HCT116 (cell line): ENCODE results near the gene SERPINI2. TPM values are rescaled to one million over a fixed set of nuclear protein-coding genes. Genes with fewer than 3 reads are reported as not detected.

Experiments used
- ATAC-seq: fragments of 200-7000 bp; cut with Tn5 transposase; 2 replicates; pipeline ENCODE4 v1.9.1; 2020; ENCODE audit warnings: mild to moderate bottlenecking, moderate library complexity
- BruUV-seq: library from RNA; stranded (reverse); fragments of 400-500 nt; replicated peaks from 2 replicates; lab custom pipeline; 2021; lab: Mats Ljungman, UMichigan
- CTCF ChIA-PET: fragments of 300-600 bp; sonication (Branson Sonifier 250); formaldehyde crosslinking; loops from one replicate; lab custom pipeline; 2021; ENCODE audit warnings: antibody characterized with exemption; lab: Charles Lee
- POLR2A ChIA-PET: fragments of 300-600, 350-600 bp; sonication (Branson Sonifier 250); formaldehyde crosslinking; loops from one replicate; lab custom pipeline; 2021; ENCODE audit warnings: antibody characterized with exemption; lab: Charles Lee
- RAD21 ChIA-PET, 2 experiments: fragments of 300-600 bp; sonication (Branson Sonifier 250); formaldehyde crosslinking; loops; one replicate each; lab custom pipeline; 2023; ENCODE audit warnings: low total read pairs in 2 of 2; ENCODE audit not compliant: uncharacterized antibody in 2 of 2, unreplicated experiment in 2 of 2, low non-redundant PET in 1 of 2; lab: Charles Lee
- DNase-seq: peaks from one replicate; pipeline ENCODE4 v3.0.0-alpha.2; 2010; ENCODE audit warnings: low read depth, low spot score
- H2AFZ ChIP-seq: fragments of 200-600 bp; shearing (Covaris generic), sonication (generic); 2 replicates; pipeline ENCODE4 v1.6.1; 2017; ENCODE audit warnings: low read depth, mixed run types, mixed read lengths, antibody characterized with exemption, low read length; ENCODE audit not compliant: poor library complexity, severe bottlenecking
- H3K27ac ChIP-seq: 2 replicates; pipeline ENCODE4 v1.5.1; 2012; ENCODE audit warnings: low read depth, low read length
- H3K27me3 ChIP-seq: fragments of 200-600 bp; sonication (generic); 2 replicates; pipeline ENCODE4 v1.6.1; 2016; ENCODE audit warnings: mixed run types, low read length, mixed read lengths; ENCODE audit not compliant: insufficient read depth
- H3K36me3 ChIP-seq, 2 experiments: fragments of 200-500 bp in 1 of 2; fragments of 200-600 bp in 1 of 2; sonication (Bioruptor generic) in 1 of 2; sonication (generic) in 1 of 2; 2 replicates each; pipeline versions ENCODE4 v1.5.1 to v1.6.1; 2014 to 2016; ENCODE audit warnings: low read length in 2 of 2, inconsistent platforms in 1 of 2, mixed read lengths in 1 of 2, mixed run types in 1 of 2; ENCODE audit not compliant: insufficient read depth in 2 of 2, control insufficient read depth in 1 of 2
- H3K4me1 ChIP-seq, 2 experiments: fragments of 200-600 bp in 1 of 2; sonication (generic) in 1 of 2; 2 replicates each; pipeline versions ENCODE4 v1.5.1 to v1.6.1; 2012 to 2017; ENCODE audit warnings: low read length in 2 of 2, inconsistent platforms in 1 of 2, mild to moderate bottlenecking in 1 of 2, mixed read lengths in 1 of 2, mixed run types in 1 of 2, moderate library complexity in 1 of 2; ENCODE audit not compliant: insufficient read depth in 2 of 2, control insufficient read depth in 1 of 2
- H3K4me2 ChIP-seq: fragments of 200-600 bp; sonication (generic); 2 replicates; pipeline ENCODE4 v1.6.1; 2017; ENCODE audit warnings: mixed run types, low read length, mixed read lengths
- H3K4me3 ChIP-seq, 2 experiments: fragments of 200-600 bp in 1 of 2; sonication (generic) in 1 of 2; replicated peaks in 1 of 2; 2 replicates each; pipeline ENCODE4 v1.5.1; 2011 to 2016; ENCODE audit warnings: low read length in 2 of 2, control low read depth in 1 of 2, low read depth in 1 of 2, mild to moderate bottlenecking in 1 of 2, mixed read lengths in 1 of 2, mixed run types in 1 of 2
- H3K79me2 ChIP-seq: fragments of 200-600 bp; sonication (generic); 2 replicates; pipeline ENCODE4 v1.6.1; 2017; ENCODE audit warnings: mild to moderate bottlenecking, mixed run types, low read length, moderate library complexity, mixed read lengths; ENCODE audit not compliant: insufficient read depth
- H3K9ac ChIP-seq: fragments of 200-600 bp; sonication (generic); 2 replicates; pipeline ENCODE4 v1.6.1; 2016; ENCODE audit warnings: low read length, mixed read lengths
- H3K9me2 ChIP-seq: fragments of 200-600 bp; sonication (generic), shearing (Covaris generic); 2 replicates; pipeline ENCODE4 v1.6.1; 2017; ENCODE audit warnings: mixed run types, mild to moderate bottlenecking, moderate library complexity; ENCODE audit not compliant: insufficient read depth
- H3K9me3 ChIP-seq, 2 experiments: fragments of 200-500 bp in 1 of 2; fragments of 200-600 bp in 1 of 2; sonication (Bioruptor generic) in 1 of 2; sonication (generic) in 1 of 2; 2 replicates each; pipeline ENCODE4 v1.6.1; 2014 to 2017; ENCODE audit warnings: low read length in 2 of 2, mixed read lengths in 2 of 2, inconsistent platforms in 1 of 2, low read depth in 1 of 2, mild to moderate bottlenecking in 1 of 2, mixed run types in 1 of 2, moderate library complexity in 1 of 2; ENCODE audit not compliant: control insufficient read depth in 1 of 2, insufficient read depth in 1 of 2
- H4K20me1 ChIP-seq: fragments of 200-600 bp; sonication (generic), shearing (Covaris generic); 2 replicates; pipeline ENCODE4 v1.6.1; 2017; ENCODE audit warnings: mixed run types, mild to moderate bottlenecking, moderate library complexity; ENCODE audit not compliant: insufficient read depth
- CEBPB ChIP-seq: IDR thresholded peaks from 2 replicates; pipeline ENCODE4 v1.6.1; 2012; ENCODE audit warnings: low read depth
- EGR1 ChIP-seq: IDR thresholded peaks from 2 replicates; pipeline ENCODE4 v1.6.1; 2012; ENCODE audit warnings: low read depth
- EZH2 ChIP-seq: fragments of 200-600 bp; sonication (generic); IDR thresholded peaks from 2 replicates; pipeline ENCODE4 v1.6.1; 2017; ENCODE audit warnings: antibody characterized with exemption, mixed run types
- POLR2A ChIP-seq: IDR thresholded peaks from 2 replicates; pipeline ENCODE4 v1.7.0; 2011; ENCODE audit warnings: borderline replicate concordance; ENCODE audit not compliant: insufficient read depth, insufficient read length; ENCODE audit errors: extremely low read depth
- POLR2AphosphoS5 ChIP-seq: IDR thresholded peaks from 2 replicates; pipeline ENCODE4 v1.6.1; 2011; ENCODE audit warnings: mild to moderate bottlenecking, low read depth, low read length, moderate library complexity
- RAD21 ChIP-seq: IDR thresholded peaks from 2 replicates; pipeline ENCODE4 v1.6.1; 2012; ENCODE audit warnings: low read depth, mild to moderate bottlenecking
- SIN3A ChIP-seq: IDR thresholded peaks from 2 replicates; pipeline ENCODE4 v1.6.1; 2012; ENCODE audit warnings: low read depth
- SP1 ChIP-seq: IDR thresholded peaks from 2 replicates; pipeline ENCODE4 v1.6.1; 2012; ENCODE audit warnings: low read depth
- SRF ChIP-seq: IDR thresholded peaks from 2 replicates; pipeline ENCODE4 v1.6.1; 2012; ENCODE audit warnings: low read depth
- ZFX ChIP-seq: fragments of 450-650 bp; IDR thresholded peaks from 2 replicates; pipeline ENCODE4 v1.6.1; 2017
- ZNF274 ChIP-seq: fragments of 200-500 bp; sonication (Bioruptor generic); IDR thresholded peaks from 2 replicates; pipeline ENCODE4 v1.6.1; 2014; ENCODE audit warnings: mild to moderate bottlenecking, low read depth, low read length, inconsistent platforms
- intact Hi-C: fragments of 100-400 bp; cut with micrococcal nuclease; formaldehyde crosslinking; loops from 2 replicates; pipeline ENCODE4 v1.10.0; 2022
- total RNA-seq: library from RNA; stranded (reverse); gene quantifications from one replicate; pipeline ENCODE4 v1.2.1, GENCODE V29; 2021; ENCODE audit not compliant: unreplicated experiment
- TF ChIP-seq, protein P1 (sequence below): IDR thresholded peaks from 2 replicates; pipeline ENCODE4 v1.6.1; 2012
- TF ChIP-seq, protein P2 (sequence below): IDR thresholded peaks from 2 replicates; pipeline ENCODE4 v1.6.1; 2011; ENCODE audit warnings: mild to moderate bottlenecking, low read length, moderate library complexity; ENCODE audit not compliant: insufficient replicate concordance; ENCODE audit errors: extremely low read depth
- TF ChIP-seq, protein P3 (sequence below): IDR thresholded peaks from 2 replicates; pipeline ENCODE4 v1.6.1; 2012; ENCODE audit warnings: low read depth
- TF ChIP-seq, protein P4 (sequence below): IDR thresholded peaks from 2 replicates; pipeline ENCODE4 v1.6.1; 2012

Gene SERPINI2
- total RNA-seq, 1 experiment from 2014 or later: 0.27 TPM

DNA sequence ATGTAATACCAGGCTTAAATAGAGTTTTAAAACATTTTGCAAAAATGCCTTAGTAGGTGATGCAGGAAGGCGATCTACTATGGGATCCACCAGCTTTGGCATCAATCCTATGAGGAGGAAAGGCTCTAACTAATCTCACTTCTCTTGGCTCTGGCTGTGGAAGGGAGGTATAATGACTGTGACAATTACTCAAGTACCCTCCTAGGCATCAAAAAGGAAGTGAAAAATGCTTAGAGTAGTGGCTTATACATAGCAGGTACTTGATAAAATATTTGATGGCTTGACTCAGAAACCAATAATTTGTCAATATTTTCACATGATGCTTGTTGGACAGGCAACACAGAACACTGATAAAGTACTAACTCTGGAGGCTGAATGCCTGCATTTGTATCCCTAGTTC, 34.1 kb upstream of the SERPINI2 start:
- ChIA-PET POLR2A (no interaction called here), CTCF (no interaction called here), RAD21 (no interaction called here)
- no peak overlapping the region for H3K27ac ChIP-seq
- H4K20me1 ChIP-seq: no peaks in the 10 kb centered on the region
- DNase-seq (no peak), ATAC-seq (no peak)
- H3K4me3 ChIP-seq: no peak overlapping the region
- intact Hi-C loops: no loop called here
- H3K9me3 ChIP-seq: no peaks in the 10 kb centered on the region
- no peaks in the 10 kb centered on the region for H3K27me3 ChIP-seq
- no peaks in the 10 kb centered on the region for H3K9me2 ChIP-seq
- no TSS peak for BruUV-seq
- no peaks in the 10 kb centered on the region for H3K79me2 ChIP-seq
- TF ChIP-seq, protein P1, sequence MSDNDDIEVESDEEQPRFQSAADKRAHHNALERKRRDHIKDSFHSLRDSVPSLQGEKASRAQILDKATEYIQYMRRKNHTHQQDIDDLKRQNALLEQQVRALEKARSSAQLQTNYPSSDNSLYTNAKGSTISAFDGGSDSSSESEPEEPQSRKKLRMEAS: no peak
- TF ChIP-seq RAD21 (no peak), CEBPB (no peak), EGR1 (no peak), EZH2 (no peak)
- no peak overlapping the region for H3K9ac ChIP-seq
- H3K4me2 ChIP-seq: no peak overlapping the region
- H3K36me3 ChIP-seq: no peaks in the 10 kb centered on the region
- no peaks in the 10 kb centered on the region for H3K4me1 ChIP-seq
- H2AFZ ChIP-seq: no peak overlapping the region

DNA sequence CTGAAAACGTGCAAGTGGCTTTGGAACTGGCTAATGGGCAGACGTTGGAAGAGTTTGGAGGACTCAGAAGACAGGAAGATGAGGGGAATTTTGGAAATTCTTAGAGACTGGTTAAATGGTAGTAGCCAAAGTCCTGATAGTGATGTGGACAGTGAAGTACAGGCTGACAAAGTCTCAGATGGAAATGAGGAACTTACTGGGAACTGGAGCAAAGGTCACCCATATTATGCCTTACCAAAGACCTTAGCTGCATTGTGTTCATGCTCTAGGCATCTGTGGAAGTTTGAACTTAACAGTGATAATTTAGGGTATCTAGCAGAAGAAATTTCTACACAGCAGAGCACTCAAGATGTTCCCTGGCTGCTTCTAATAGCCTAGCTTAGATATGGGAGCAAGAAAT, 28.6 kb upstream of the SERPINI2 start:
- Histone ChIP-seq H2AFZ (no peak overlapping the region), H3K79me2 (no peaks in the 10 kb centered on the region), H3K9ac (no peak overlapping the region), H3K4me1 (no peaks in the 10 kb centered on the region), H3K4me3 (no peak overlapping the region), H3K9me2 (no peaks in the 10 kb centered on the region), H3K36me3 (no peaks in the 10 kb centered on the region), H4K20me1 (no peaks in the 10 kb centered on the region), H3K9me3 (no peaks in the 10 kb centered on the region), H3K27ac (no peak overlapping the region), H3K4me2 (no peak overlapping the region), H3K27me3 (no peaks in the 10 kb centered on the region)
- no peak for DNase-seq
- ChIA-PET POLR2A (no interaction called here), RAD21 (no interaction called here), CTCF (no interaction called here)
- intact Hi-C loops: no loop called here
- BruUV-seq: no TSS peak
- ATAC-seq: no peak
- TF ChIP-seq, protein P2, sequence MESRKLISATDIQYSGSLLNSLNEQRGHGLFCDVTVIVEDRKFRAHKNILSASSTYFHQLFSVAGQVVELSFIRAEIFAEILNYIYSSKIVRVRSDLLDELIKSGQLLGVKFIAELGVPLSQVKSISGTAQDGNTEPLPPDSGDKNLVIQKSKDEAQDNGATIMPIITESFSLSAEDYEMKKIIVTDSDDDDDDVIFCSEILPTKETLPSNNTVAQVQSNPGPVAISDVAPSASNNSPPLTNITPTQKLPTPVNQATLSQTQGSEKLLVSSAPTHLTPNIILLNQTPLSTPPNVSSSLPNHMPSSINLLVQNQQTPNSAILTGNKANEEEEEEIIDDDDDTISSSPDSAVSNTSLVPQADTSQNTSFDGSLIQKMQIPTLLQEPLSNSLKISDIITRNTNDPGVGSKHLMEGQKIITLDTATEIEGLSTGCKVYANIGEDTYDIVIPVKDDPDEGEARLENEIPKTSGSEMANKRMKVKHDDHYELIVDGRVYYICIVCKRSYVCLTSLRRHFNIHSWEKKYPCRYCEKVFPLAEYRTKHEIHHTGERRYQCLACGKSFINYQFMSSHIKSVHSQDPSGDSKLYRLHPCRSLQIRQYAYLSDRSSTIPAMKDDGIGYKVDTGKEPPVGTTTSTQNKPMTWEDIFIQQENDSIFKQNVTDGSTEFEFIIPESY: no peak
- TF ChIP-seq, protein P3, sequence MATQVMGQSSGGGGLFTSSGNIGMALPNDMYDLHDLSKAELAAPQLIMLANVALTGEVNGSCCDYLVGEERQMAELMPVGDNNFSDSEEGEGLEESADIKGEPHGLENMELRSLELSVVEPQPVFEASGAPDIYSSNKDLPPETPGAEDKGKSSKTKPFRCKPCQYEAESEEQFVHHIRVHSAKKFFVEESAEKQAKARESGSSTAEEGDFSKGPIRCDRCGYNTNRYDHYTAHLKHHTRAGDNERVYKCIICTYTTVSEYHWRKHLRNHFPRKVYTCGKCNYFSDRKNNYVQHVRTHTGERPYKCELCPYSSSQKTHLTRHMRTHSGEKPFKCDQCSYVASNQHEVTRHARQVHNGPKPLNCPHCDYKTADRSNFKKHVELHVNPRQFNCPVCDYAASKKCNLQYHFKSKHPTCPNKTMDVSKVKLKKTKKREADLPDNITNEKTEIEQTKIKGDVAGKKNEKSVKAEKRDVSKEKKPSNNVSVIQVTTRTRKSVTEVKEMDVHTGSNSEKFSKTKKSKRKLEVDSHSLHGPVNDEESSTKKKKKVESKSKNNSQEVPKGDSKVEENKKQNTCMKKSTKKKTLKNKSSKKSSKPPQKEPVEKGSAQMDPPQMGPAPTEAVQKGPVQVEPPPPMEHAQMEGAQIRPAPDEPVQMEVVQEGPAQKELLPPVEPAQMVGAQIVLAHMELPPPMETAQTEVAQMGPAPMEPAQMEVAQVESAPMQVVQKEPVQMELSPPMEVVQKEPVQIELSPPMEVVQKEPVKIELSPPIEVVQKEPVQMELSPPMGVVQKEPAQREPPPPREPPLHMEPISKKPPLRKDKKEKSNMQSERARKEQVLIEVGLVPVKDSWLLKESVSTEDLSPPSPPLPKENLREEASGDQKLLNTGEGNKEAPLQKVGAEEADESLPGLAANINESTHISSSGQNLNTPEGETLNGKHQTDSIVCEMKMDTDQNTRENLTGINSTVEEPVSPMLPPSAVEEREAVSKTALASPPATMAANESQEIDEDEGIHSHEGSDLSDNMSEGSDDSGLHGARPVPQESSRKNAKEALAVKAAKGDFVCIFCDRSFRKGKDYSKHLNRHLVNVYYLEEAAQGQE: no peak
- TF ChIP-seq ZFX (no peak), POLR2A (no peak), SRF (no peak), SP1 (no peak), POLR2AphosphoS5 (no peak), RAD21 (no peak), ZNF274 (no peak), SIN3A (no peak), CEBPB (no peak)
- TF ChIP-seq, protein P4, sequence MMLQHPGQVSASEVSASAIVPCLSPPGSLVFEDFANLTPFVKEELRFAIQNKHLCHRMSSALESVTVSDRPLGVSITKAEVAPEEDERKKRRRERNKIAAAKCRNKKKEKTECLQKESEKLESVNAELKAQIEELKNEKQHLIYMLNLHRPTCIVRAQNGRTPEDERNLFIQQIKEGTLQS: no peak
- TF ChIP-seq, protein P1: no peak
